NT2/D1 (cell line): Measurements from ENCODE around the gene PPP6R3.

Experiments used
- DNase-seq: peaks from one replicate; pipeline ENCODE4 v3.0.0-alpha.2; 2011; ENCODE audit warnings: low read depth, low spot score
- H3K27me3 ChIP-seq: 2 replicates; pipeline ENCODE4 v1.6.0; 2011; ENCODE audit warnings: mild to moderate bottlenecking; ENCODE audit not compliant: insufficient read length, insufficient read depth
- H3K36me3 ChIP-seq: 2 replicates; pipeline ENCODE4 v1.6.1; 2011; ENCODE audit warnings: mild to moderate bottlenecking, low read length, mixed read lengths; ENCODE audit not compliant: insufficient read depth, insufficient read length
- H3K4me1 ChIP-seq: 2 replicates; pipeline ENCODE4 v1.5.1; 2011; ENCODE audit not compliant: insufficient read depth, insufficient read length
- H3K4me3 ChIP-seq: 2 replicates; pipeline ENCODE4 v1.5.1; 2011; ENCODE audit warnings: low read depth; ENCODE audit not compliant: insufficient read length
- H3K9ac ChIP-seq: 2 replicates; pipeline ENCODE4 v1.6.0; 2011; ENCODE audit warnings: low read depth; ENCODE audit not compliant: insufficient read length
- H3K9me3 ChIP-seq: 2 replicates; pipeline ENCODE4 v1.5.1; 2011; ENCODE audit warnings: mild to moderate bottlenecking, low read length; ENCODE audit not compliant: insufficient read depth
- SUZ12 ChIP-seq: IDR thresholded peaks from 2 replicates; pipeline ENCODE4 v1.6.1; 2011; ENCODE audit not compliant: insufficient read length, insufficient read depth; ENCODE audit errors: extremely low read depth
- YY1 ChIP-seq: IDR thresholded peaks from 2 replicates; pipeline ENCODE4 v1.6.1; 2011; ENCODE audit not compliant: insufficient read length, insufficient read depth
- ZNF274 ChIP-seq: IDR thresholded peaks from 2 replicates; pipeline ENCODE4 v1.6.1; 2011; ENCODE audit warnings: mild to moderate bottlenecking, low read depth, low read length

Gene PPP6R3

GRCh38 chr11:68509066-68509465 is 48.5 kb downstream of the PPP6R3 start:
- H3K4me3 ChIP-seq = no peak overlapping the region
- peak; percentile 6 for DNase-seq
- no peak overlapping the region for H3K9ac ChIP-seq
- TF ChIP-seq SUZ12 (no peak), YY1 (no peak), ZNF274 (no peak)
- no peaks in the 10 kb centered on the region for H3K27me3 ChIP-seq
- H3K4me1 ChIP-seq = no peaks in the 10 kb centered on the region
- H3K36me3 ChIP-seq = peaks cover 11% of the 10 kb centered on the region
- no peaks in the 10 kb centered on the region for H3K9me3 ChIP-seq

- H3K4me1 ChIP-seq = no peaks in the 10 kb centered on the region
- no peak for DNase-seq
- H3K27me3 ChIP-seq = no peaks in the 10 kb centered on the region
- no peak overlapping the region for H3K4me3 ChIP-seq
- H3K36me3 ChIP-seq = peaks cover 7% of the 10 kb centered on the region
- H3K9ac ChIP-seq = no peak overlapping the region
- H3K9me3 ChIP-seq = no peaks in the 10 kb centered on the region
- TF ChIP-seq SUZ12 = no peak
- no peak for TF ChIP-seq YY1
- no peak for TF ChIP-seq ZNF274
Measured at GRCh38 chr11:68513930-68514487, 53.5 kb downstream of the PPP6R3 start.

GRCh38 chr11:68517121-68517741 is 56.7 kb downstream of the PPP6R3 start:
- Histone ChIP-seq H3K4me1 (no peaks in the 10 kb centered on the region), H3K4me3 (no peak overlapping the region), H3K9ac (no peak overlapping the region), H3K27me3 (no peaks in the 10 kb centered on the region), H3K9me3 (no peaks in the 10 kb centered on the region), H3K36me3 (peaks cover 36% of the 10 kb centered on the region)
- TF ChIP-seq SUZ12 = no peak
- no peak for DNase-seq

GRCh38 chr11:68518191-68518590 is 57.6 kb downstream of the PPP6R3 start:
- H3K4me3 ChIP-seq = no peak overlapping the region
- H3K27me3 ChIP-seq = no peaks in the 10 kb centered on the region
- no peak for DNase-seq
- TF ChIP-seq YY1 (no peak), SUZ12 (no peak), ZNF274 (no peak)
- no peaks in the 10 kb centered on the region for H3K9me3 ChIP-seq
- H3K4me1 ChIP-seq = no peaks in the 10 kb centered on the region
- H3K9ac ChIP-seq = no peak overlapping the region
- peaks cover 36% of the 10 kb centered on the region for H3K36me3 ChIP-seq

- no peaks in the 10 kb centered on the region for H3K9me3 ChIP-seq
- no peak for DNase-seq
- H3K27me3 ChIP-seq = no peaks in the 10 kb centered on the region
- H3K9ac ChIP-seq = no peak overlapping the region
- no peak for TF ChIP-seq YY1
- TF ChIP-seq ZNF274 = no peak
- TF ChIP-seq SUZ12 = no peak
- H3K4me3 ChIP-seq = no peak overlapping the region
- H3K4me1 ChIP-seq = no peaks in the 10 kb centered on the region
- peaks cover 61% of the 10 kb centered on the region for H3K36me3 ChIP-seq
Measured at GRCh38 chr11:68521969-68522652, 61.6 kb downstream of the PPP6R3 start.

GRCh38 chr11:68523033-68523432 is 62.5 kb downstream of the PPP6R3 start:
- Histone ChIP-seq H3K9me3 (no peaks in the 10 kb centered on the region), H3K36me3 (peaks cover 70% of the 10 kb centered on the region), H3K27me3 (no peaks in the 10 kb centered on the region), H3K4me3 (no peak overlapping the region), H3K4me1 (no peaks in the 10 kb centered on the region), H3K9ac (no peak overlapping the region)
- no peak for DNase-seq
- no peak for TF ChIP-seq YY1
- TF ChIP-seq ZNF274 = no peak
- TF ChIP-seq SUZ12 = no peak

- Histone ChIP-seq H3K4me1 (no peaks in the 10 kb centered on the region), H3K27me3 (no peaks in the 10 kb centered on the region), H3K9me3 (no peaks in the 10 kb centered on the region), H3K36me3 (peaks cover 76% of the 10 kb centered on the region), H3K4me3 (no peak overlapping the region), H3K9ac (no peak overlapping the region)
- no peak for DNase-seq
- TF ChIP-seq SUZ12 (no peak), YY1 (no peak), ZNF274 (no peak)
Measured at GRCh38 chr11:68523743-68524142, 63.2 kb downstream of the PPP6R3 start.
